Cortex of kidney (tissue), 1 donor: ENCODE results near the gene LMOD2.
"Not testable (repeated sequence)": the region's sequence is repeated elsewhere in the genome, so short reads cannot be mapped to it uniquely, and the experiment has no call there.

ENCODE experiments used
- DNase-seq: peaks from one replicate; lab custom pipeline; 2025; lab: John Stamatoyannopoulos, UW

The LMOD2 gene, protein sequence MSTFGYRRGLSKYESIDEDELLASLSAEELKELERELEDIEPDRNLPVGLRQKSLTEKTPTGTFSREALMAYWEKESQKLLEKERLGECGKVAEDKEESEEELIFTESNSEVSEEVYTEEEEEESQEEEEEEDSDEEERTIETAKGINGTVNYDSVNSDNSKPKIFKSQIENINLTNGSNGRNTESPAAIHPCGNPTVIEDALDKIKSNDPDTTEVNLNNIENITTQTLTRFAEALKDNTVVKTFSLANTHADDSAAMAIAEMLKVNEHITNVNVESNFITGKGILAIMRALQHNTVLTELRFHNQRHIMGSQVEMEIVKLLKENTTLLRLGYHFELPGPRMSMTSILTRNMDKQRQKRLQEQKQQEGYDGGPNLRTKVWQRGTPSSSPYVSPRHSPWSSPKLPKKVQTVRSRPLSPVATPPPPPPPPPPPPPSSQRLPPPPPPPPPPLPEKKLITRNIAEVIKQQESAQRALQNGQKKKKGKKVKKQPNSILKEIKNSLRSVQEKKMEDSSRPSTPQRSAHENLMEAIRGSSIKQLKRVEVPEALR

DNA sequence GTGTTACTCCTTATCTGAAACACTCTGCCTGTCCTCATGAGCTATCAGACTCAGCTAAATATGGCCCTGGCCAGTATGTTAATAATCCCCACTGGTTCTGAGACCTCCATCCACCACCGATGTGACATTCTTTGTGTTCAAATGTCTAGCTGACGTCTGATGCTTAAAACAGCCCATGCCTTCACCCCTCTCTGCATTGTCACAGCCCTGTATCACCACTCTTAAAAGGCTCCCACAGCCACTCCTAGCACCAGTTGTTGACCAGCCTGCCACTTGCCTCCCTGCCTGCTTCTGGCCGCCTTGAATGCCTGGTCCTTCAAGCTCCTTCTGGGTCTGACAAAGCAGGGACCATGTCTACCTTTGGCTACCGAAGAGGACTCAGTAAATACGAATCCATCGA is at the start of gene LMOD2:
LMOD2 (plus strand) TSS at position 253 of the 400 bp plus-strand sequence; CDS start at position 351, 98 bp downstream.
- no peak for DNase-seq

DNA sequence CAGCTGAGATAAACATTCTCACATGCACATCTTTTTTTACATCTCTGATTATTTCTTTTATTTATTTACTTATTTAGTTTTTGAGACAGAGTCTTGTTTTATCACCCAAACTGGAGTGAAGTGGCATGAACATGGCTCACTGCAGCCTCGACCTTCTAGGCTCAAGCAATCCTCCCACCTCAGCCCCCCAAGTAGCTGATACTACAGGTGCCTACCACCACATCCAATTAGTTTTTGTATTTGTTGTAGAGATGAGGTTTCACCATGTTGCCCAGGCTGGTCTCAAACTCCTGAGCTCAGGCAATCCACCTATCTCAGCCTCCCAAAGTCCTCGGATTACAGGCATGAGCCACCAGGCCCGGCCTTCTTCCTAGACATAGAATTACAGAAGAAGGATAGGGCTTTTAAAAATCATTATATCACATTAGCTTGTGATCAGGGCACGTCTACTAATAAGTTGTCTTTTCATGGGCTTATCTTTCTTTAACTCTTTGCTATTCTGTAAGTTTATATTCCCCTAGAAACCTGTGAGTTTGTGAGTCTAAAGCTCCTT is 48.2 kb upstream of the LMOD2 start:
- DNase-seq = no peak

DNA sequence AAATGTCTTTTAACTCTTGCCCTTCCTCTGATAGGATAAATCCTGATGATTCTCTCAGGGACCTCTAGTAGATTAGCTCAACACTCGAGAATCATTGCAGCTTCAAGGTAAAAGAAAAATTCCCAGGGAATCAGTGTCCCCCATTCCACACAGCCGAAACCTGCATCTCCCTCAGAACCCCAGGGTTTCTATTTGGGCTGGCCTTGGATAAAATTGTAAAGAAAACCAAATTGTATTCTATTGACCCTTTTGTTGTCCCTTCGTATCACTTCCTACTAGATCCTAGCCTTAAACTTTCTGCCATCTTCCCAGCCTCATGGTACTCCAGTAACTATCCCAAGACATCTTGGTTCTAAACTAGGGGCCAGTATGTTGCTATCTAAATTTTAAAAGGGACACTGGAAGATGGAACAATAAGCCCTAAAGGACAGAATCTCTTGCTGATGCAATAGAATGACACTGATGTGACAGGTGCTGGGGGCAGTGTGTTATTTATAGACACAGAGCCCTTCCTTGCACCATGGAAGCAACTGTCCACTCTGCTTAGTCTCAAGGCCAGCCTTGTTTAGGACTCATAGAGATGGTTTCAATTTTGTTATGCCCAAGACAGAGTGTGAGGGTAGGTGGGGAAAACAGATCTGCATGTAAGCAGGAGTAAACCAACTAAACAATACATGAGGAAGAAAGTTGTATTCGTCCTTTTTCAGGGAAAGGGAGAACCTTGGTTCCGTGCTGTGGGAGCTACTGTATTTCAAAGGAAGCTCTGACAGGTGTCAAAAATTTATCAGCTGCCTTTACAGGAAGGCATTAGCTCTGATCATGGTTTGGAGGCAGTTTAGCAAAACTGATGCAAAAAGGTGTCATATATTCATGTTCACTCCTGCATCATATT is 46.4 kb upstream of the LMOD2 start:
- no peak for DNase-seq

DNA sequence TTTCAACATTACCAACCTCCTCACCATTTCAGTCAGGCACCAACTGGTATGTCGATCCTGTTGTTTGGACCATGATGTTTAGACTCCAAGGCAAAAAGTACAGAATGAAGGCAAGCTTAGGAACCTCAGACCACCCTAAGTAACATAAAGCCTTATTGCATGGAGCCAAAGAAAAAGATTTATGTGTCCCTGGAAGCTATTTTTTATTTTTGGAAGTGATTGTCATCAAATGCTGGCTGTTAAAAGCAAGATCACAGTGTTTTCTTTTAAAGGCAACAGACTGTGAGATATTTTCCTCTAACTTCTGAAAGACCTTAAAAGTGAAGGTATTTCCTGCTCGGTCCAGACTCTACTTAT is 45.8 kb upstream of the LMOD2 start:
- DNase-seq = no peak

DNA sequence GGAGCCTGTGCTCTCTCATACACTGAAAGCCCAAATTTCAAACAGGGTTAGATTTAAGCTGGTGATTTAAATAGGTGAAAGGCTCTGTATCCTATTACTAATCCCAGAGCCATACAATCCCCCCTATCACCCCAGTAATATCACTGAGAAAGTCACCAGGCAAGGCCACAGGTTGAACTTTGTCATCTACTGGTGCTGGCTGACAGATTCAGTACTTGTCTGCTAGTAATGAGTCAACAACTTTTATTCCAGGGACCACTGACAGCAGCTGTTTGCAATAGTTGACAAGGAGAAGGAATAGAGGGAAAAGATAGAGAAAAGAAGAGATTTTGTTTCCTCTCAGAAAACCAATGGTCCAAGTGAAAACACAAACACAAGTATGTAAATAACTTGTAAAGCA is 43.6 kb upstream of the LMOD2 start:
- no peak for DNase-seq

DNA sequence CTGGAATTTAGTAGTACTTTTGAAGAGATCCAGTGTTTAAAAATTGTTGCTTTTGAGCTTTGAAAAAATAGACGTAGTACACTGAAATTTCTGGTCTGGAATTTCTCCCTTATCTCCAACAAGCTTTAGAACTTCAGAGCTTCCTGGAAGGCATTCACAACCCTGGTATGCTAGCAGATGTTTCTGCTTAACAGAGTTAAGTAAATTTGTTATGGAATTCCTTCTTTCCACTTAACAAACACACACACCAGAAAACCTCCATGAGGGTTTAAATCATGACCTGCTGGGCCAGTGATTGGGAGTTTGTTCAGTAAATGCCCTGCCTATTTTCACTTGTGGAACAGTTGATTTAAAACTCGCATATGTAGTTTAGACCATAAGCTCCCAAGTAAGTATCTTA is 40.3 kb upstream of the LMOD2 start:
- DNase-seq = no peak

DNA sequence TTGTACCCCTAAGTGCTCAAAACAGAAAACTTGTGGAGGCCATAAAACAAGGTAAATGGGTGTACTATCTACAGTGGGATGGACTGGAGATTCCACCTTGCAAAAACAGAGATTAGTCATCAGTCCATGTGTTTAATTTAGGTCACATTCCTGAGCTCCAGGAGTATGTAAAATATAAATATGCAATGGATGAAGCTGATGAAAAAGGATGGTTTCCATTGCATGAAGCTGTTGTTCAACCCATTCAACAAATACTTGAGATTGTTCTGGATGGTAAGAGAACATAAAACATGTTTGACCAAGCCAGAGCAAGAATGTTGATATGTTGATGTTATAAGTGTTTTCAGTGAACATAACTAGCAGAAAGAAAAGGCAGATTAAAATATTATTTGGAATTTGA is 39.4 kb upstream of the LMOD2 start:
- DNase-seq = no peak

DNA sequence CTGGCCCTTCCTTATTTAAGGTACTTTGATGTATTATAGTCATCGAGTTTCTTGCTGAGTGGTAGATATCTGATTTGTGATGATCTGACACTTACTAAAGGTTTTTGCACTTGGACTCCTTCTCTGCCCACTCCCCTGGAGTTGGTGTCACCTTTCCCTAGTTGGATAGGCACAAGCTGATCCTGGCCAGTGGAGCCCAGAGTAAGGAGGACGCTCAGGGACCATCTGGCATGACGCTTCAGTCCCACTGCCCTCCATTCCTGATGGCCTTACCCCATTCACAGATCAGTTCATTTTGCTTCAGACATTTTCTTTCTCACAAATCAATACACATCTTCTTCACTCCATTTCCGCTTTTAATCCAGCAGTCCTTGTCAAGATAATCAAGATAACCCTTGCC is 34.0 kb upstream of the LMOD2 start:
- DNase-seq = no peak

DNA sequence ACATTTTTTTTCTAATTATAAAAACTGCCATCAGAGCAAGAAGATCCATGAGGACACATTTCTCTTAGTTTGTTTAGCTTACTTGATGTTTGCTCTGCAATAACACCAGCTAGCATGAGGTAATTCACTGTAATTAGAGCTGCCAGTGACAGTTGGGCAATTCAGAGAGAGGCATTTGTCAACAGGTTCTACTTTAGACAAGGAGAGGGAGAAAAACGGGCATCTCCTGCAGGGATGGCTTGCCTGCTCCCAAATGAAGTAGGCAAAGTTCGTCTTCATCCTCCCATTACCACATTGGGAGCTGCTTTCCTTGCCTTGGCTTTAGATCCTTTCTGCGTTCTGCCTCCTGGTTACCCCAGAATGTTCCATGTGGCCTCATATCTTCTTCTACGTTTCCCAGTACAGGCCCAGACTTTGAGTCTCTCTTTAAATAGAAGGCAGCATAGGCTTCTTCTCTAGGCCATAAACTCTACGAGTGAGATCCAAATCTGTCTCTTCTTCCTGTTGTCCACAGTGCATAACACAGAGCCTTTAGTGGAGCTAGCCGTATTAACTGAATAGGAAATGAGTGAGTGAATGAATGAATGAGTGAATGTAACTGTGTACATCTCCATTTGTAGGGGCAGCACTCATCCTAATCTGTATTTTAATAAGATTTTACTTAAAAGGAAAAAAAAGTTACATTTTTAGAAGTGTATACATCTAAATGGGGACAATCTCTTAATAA is 32.8 kb upstream of the LMOD2 start:
- DNase-seq = no peak

DNA sequence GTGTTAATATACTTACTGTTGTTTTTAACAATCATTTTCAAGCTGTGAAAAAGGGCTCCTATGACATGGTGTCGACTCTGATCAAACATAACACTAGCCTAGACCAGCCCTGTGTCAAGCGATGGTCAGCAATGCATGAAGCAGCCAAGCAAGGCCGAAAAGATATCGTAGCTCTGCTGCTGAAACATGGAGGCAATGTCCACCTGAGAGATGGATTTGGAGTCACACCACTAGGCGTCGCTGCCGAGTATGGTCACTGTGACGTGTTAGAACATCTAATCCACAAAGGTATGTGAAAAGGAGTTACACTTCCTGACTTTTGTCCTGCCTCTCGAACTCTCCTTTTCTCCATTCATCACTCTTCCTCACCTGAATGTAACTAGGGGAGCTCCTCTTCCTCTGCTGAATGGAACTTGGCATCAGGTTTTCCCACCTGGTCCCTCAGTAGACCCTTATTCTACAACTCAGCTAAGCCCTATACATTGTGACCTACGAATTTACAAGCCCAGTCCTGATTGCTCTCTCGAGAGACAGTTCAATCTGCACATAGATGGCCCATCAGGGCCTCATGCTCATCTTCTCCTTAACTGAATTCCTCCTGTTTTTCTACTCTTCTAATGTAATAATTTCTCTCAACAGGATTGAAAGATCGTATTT is 31.0 kb upstream of the LMOD2 start:
- DNase-seq = no peak

DNA sequence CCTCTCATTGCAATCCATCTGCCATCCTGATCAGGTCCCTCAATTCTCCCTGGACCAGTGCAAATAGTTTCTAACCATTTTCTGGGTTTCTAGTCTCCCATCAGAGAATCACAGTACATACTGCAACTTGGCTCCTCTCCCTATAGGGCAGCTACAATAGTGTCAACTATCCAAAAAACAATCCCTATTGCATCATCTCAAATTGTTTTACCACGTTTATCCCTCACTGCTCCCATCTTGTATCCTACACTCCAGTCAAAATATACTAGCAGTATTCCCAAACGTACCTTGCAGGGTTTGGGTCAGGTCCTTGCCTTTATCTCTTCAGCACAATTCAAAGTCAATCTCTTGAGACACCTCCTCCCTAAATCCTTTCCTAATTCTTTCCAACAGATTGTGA is 30.4 kb upstream of the LMOD2 start:
- no peak for DNase-seq

DNA sequence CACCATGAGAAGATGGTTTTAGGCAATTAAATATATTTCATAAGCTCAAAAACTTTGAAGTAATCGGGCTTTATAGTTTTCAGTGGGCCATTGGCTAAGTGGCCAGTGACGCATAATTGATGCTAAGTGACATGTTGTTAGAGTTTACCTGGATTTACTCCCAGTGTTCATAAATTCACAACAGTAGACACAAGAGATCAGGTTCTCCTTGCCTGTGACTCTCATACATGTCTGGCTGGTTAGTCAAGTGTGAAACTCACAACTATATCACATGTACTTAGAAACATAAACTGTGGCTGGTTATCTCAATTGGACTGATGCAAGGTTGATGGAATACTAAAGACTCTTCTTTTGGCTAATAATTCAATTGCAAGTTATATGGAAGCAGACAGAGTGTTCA is 27.8 kb upstream of the LMOD2 start:
- DNase-seq = no peak

DNA sequence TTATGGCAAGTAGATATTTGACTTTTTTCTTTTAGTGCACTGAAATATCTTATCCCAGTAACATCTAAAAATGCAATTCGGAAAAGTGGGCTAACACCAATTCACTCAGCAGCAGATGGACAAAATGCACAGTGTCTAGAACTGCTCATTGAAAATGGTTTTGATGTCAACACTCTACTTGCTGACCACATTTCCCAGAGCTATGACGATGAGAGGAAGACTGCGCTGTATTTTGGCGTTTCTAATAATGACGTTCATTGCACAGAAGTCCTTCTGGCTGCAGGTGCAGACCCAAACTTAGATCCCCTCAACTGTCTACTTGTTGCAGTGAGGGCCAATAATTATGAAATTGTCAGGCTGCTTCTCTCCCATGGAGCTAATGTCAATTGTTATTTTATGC is 26.8 kb upstream of the LMOD2 start:
- DNase-seq = no peak

DNA sequence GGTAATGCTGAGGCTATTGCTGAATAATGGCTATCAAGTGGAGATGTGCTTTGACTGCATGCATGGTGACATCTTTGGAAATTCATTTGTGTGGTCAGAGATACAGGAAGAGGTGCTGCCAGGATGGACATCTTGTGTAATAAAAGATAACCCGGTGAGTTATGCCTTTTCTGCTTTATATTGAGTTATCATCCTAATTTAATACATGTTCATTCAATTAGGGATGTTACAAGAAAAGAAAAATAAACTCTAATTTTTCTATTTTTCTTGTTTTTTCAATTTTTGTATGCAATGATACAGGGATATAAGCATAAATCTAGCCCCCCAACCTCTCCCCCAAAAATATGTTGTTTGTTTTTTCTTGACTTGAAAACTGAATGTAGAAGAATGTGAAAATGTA is 26.4 kb upstream of the LMOD2 start:
- DNase-seq = no peak

DNA sequence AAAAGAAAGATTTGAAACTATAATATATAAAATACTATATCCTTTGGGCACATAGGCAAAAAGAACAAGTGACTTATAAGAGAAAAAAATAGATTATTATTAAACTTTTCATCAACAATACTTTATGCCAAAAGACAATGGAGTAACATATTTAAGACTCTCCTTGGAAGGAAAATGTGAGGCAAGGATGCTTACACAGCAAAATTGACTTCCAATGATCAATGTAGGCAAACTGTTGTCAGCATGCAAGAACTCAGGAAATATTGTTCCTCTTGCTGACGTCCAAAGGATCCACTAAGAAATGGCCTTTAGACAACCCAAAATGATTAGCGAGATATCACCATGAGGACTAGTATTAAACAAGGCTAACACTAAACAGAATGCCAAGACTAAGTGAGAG is 22.9 kb upstream of the LMOD2 start:
- no peak for DNase-seq

DNA sequence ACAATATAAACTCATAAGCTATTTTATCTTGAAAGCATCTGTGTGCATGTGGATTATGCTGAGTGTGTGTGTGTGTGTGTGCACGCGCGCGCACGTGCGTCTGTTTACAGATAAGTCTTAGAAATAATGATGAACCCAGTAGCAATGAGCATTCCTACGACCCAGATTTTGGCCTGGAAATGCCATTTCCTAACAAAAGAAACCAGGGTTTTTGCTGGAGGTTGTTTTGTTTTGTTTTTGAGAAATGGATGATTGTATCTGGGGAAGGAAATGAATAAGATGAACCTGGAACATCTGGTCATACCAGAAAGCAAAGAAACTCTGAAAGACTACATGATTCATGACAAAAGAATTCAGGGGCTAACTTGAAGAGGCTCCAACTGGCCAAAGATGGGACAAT is 22.1 kb upstream of the LMOD2 start:
- no peak for DNase-seq

DNA sequence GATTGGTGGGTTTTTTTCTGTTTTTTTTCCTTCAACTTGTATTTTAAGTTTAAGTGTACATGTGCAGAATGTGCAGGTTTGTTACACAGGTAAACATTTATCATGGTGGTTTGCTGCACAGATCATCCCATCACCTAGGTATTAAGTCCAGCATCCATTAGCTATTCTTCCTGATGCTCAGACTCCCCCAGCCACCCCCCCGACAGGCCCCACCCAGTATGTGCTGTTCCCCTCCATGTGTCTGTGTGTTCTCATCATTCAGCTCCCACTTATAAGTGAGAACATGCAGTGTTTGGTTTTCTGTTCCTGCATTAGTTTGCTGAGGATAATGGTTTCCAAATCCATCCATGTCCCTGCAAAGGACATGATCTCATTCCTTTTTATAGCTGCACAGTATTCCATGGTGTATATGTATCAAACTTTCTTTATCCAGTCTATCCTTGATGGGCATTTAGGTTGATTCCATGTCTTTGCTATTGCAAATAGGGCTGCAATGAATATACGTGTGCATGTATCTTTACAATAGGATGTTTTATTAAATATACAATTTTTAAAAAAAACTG is 21.6 kb upstream of the LMOD2 start:
- DNase-seq = not testable (repeated sequence)

DNA sequence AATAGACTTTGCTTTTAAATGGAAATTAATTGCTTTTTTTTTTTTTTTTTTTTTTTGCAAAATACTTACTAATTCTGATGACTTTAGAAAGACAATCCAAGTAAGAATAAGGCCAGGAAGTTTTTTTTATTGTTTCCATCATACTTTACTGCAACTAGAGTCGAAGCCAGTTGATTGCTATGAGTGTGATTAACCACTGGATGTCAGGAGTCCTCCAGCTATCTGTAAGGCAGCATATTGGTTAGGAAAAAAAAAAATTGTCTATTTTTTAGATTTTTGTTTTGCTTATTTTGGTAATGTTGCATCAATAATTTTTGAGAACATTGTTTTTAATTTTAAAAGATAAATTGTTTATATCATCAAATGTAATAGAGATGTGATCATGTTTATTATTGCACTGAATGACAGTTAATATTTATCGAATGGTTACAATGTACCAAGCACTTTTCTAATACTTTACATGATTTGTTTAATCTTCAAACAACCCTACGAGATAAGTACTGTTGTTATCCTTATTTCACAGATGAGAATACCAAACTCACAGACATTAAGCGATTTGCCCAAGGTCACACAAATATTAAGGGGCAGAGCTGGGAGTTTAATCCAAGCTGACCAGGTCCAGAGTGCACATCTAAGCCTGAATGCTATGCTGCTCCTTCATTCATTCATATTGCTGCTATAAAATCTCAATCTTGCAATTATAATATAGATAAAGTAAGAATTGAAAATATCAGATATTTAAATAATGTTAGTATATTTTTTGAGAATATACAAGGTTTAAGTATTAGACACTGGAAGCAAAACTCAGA is 19.9 kb upstream of the LMOD2 start:
- DNase-seq = no peak

DNA sequence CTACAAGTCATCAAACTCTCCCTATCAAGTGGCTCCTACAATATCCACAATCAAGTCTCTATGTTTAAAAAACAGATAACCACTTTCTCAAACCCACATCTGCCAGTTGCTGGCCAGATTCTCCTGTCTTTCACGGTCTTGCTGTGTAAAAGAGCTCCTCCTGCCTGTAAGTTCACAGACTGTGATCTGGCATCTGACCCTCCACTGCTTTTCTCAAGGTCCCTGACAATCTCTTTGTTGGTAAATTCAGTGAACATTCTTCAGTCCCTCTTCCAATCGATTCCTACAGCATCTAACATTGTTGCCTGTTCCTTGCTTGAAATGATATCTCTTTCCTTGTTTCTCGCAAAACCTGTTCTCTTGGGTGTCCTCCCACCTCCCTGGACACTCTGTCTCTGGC is 18.5 kb upstream of the LMOD2 start:
- no peak for DNase-seq

DNA sequence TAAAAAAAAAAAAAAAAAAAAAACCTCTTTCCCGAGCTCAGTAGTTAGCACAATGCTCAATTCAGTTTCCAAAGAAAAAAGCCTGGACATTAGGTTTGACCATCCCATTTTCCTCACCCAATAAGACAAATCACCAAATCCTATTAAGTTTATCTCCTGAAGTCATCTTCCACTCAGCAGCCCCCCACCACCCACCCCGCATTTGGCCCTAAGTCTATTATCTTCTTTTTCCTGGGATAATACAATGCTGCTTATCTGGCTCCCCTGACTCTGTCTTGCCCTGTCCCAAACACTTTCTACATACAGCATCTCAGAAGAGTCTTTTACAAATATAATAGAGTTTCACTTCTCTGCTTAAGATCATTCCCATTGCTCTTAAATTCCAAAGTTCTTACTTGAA is 17.8 kb upstream of the LMOD2 start:
- no peak for DNase-seq
